Iris pigment epithelial cell (primary cell): ENCODE results near the gene NEUROD1.
"Not testable (repeated sequence)": the region's sequence is repeated elsewhere in the genome, so short reads cannot be mapped to it uniquely, and the experiment has no call there.

Experiments
- DNase-seq: peaks from one replicate; pipeline ENCODE4 v3.0.0-alpha.2; 2011; ENCODE audit warnings: low read depth

The NEUROD1 gene

GRCh38 chr2:181680055-181680936 lies at the start of gene NEUROD1:
Gene NEUROD1 (minus strand): TSS chr2:181680517. CDS start chr2:181678860, 1,657 bp downstream.
- DNase-seq = no peak

- DNase-seq = no peak
Measured at GRCh38 chr2:181725476-181725875, 45.2 kb upstream of the NEUROD1 start.

GRCh38 chr2:181724662-181725061 lies 44.3 kb upstream of the NEUROD1 start:
- DNase-seq = no peak

GRCh38 chr2:181723731-181724130 lies 43.4 kb upstream of the NEUROD1 start:
- DNase-seq = no peak

- peak; percentile 80 for DNase-seq
Measured at GRCh38 chr2:181715033-181715630, 34.8 kb upstream of the NEUROD1 start.

GRCh38 chr2:181711051-181711450 lies 30.7 kb upstream of the NEUROD1 start:
- DNase-seq = not testable (repeated sequence)

- DNase-seq = not testable (repeated sequence)
Measured at GRCh38 chr2:181702519-181702918, 22.2 kb upstream of the NEUROD1 start.

- no peak for DNase-seq
Measured at GRCh38 chr2:181698223-181698622, 17.9 kb upstream of the NEUROD1 start.

GRCh38 chr2:181697571-181697970 lies 17.3 kb upstream of the NEUROD1 start:
- DNase-seq = no peak

GRCh38 chr2:181697126-181697525 lies 16.8 kb upstream of the NEUROD1 start:
- DNase-seq = no peak

GRCh38 chr2:181694271-181694670 lies 14.0 kb upstream of the NEUROD1 start:
- DNase-seq = no peak

- no peak for DNase-seq
Measured at GRCh38 chr2:181690860-181691259, 10.5 kb upstream of the NEUROD1 start.

- DNase-seq = no peak
Measured at GRCh38 chr2:181686576-181687185, 6.4 kb upstream of the NEUROD1 start.

- DNase-seq = peak; percentile 8
Measured at GRCh38 chr2:181685150-181685688, 4.9 kb upstream of the NEUROD1 start.

GRCh38 chr2:181684454-181685149 lies 4.3 kb upstream of the NEUROD1 start:
- no peak for DNase-seq

- DNase-seq = no peak
Measured at GRCh38 chr2:181683518-181684453, 3.5 kb upstream of the NEUROD1 start.

- no peak for DNase-seq
Measured at GRCh38 chr2:181682795-181683517, 2.6 kb upstream of the NEUROD1 start.

GRCh38 chr2:181682026-181682789 lies 1.9 kb upstream of the NEUROD1 start:
- no peak for DNase-seq
